Choroid plexus epithelial cell (primary cell): ENCODE data around the gene UBQLN3.

Experiments
- DNase-seq: peaks from one replicate; pipeline ENCODE4 v3.0.0-alpha.2; 2010; ENCODE audit warnings: low read depth
- H3K4me3 ChIP-seq: 2 replicates; pipeline ENCODE4 v1.5.1; 2011; ENCODE audit warnings: low read depth, mild to moderate bottlenecking, control low read depth, low read length, moderate library complexity
- TF ChIP-seq, protein P1 (sequence below): conservative IDR thresholded peaks from 2 replicates; pipeline ENCODE4 v1.5.1; 2011; ENCODE audit warnings: low read depth, mild to moderate bottlenecking, control low read depth, inconsistent platforms, low read length, moderate library complexity

UBQLN3 gene

GRCh38 chr11:5546457-5546856, 36.7 kb upstream of the UBQLN3 start:
- TF ChIP-seq, protein P1, sequence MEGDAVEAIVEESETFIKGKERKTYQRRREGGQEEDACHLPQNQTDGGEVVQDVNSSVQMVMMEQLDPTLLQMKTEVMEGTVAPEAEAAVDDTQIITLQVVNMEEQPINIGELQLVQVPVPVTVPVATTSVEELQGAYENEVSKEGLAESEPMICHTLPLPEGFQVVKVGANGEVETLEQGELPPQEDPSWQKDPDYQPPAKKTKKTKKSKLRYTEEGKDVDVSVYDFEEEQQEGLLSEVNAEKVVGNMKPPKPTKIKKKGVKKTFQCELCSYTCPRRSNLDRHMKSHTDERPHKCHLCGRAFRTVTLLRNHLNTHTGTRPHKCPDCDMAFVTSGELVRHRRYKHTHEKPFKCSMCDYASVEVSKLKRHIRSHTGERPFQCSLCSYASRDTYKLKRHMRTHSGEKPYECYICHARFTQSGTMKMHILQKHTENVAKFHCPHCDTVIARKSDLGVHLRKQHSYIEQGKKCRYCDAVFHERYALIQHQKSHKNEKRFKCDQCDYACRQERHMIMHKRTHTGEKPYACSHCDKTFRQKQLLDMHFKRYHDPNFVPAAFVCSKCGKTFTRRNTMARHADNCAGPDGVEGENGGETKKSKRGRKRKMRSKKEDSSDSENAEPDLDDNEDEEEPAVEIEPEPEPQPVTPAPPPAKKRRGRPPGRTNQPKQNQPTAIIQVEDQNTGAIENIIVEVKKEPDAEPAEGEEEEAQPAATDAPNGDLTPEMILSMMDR = no peak
- H3K4me3 ChIP-seq = no peak overlapping the region
- DNase-seq = no peak

- no peak for DNase-seq
- TF ChIP-seq, protein P1 = no peak
- H3K4me3 ChIP-seq = no peak overlapping the region
Measured at GRCh38 chr11:5541427-5541826, 31.7 kb upstream of the UBQLN3 start.

- H3K4me3 ChIP-seq = no peak overlapping the region
- TF ChIP-seq, protein P1 = no peak
- DNase-seq = no peak
Measured at GRCh38 chr11:5536482-5536881, 26.7 kb upstream of the UBQLN3 start.

DNA sequence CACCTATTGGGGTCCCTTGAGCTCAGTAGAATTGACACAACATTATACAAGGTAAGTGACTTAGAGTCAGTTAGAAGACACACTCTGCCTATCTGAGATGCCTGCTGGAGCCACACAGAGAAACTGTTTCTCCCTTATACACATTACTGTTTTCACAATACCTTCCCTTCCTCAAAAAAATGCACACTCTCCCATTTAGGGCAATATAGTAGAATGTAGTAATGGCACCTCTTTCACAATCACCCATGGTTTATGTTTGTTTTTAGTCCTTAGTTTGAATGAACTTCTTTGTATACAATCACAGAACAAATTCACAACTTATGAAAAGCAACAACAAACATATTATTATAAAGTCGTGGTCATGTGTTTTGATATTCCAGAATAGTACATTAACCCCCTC, 24.3 kb upstream of the UBQLN3 start:
- no peak for DNase-seq
- TF ChIP-seq, protein P1 = no peak
- no peak overlapping the region for H3K4me3 ChIP-seq

GRCh38 chr11:5531053-5531831, 21.5 kb upstream of the UBQLN3 start:
- DNase-seq = no peak
- no peak overlapping the region for H3K4me3 ChIP-seq
- TF ChIP-seq, protein P1 = no peak

- no peak overlapping the region for H3K4me3 ChIP-seq
- TF ChIP-seq, protein P1 = no peak
- no peak for DNase-seq
Measured at GRCh38 chr11:5528495-5528894, 18.7 kb upstream of the UBQLN3 start.

DNA sequence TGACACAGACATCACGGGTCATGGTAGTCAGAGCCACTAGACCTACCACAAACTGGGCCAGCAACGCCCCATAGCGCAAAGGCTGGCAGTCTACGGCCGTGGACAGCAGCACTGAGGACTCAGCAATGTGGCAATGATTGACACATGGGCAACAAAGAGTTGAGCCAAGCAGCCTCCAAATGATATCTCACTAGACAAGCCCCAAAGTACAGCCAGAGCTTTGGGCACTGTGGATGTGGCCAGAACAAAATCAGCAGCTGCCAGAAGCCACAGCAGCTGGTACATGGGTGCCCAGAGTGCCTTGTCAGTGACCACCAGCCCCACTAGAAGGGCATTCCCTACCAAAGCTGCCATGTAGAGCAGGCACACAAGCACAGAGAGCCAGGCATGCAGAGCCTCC, 18.0 kb upstream of the UBQLN3 start:
- DNase-seq = no peak
- H3K4me3 ChIP-seq = no peak overlapping the region
- TF ChIP-seq, protein P1 = no peak
